Uterus (tissue), 2 donors: ENCODE results near the gene PLXNA3.

Source experiments
- POLR2A ChIP-seq, 2 donors: fragments of 450-650 bp; IDR thresholded peaks; one replicate each; pipeline ENCODE4 v1.6.1; 2016; ENCODE audit warnings: antibody characterized with exemption in 2 of 2, mild to moderate bottlenecking in 1 of 2, moderate library complexity in 1 of 2
- TF ChIP-seq, protein P1 (sequence below), 4 experiments: fragments of 200-600 bp in 2 of 4; fragments of 450-650 bp in 2 of 4; sonication (generic) in 2 of 4; IDR thresholded peaks; one replicate each; pipeline ENCODE4 v1.5.1; 2016 to 2019; ENCODE audit warnings: antibody characterized with exemption in 4 of 4, mild to moderate bottlenecking in 2 of 4, moderate library complexity in 1 of 4

DNA sequence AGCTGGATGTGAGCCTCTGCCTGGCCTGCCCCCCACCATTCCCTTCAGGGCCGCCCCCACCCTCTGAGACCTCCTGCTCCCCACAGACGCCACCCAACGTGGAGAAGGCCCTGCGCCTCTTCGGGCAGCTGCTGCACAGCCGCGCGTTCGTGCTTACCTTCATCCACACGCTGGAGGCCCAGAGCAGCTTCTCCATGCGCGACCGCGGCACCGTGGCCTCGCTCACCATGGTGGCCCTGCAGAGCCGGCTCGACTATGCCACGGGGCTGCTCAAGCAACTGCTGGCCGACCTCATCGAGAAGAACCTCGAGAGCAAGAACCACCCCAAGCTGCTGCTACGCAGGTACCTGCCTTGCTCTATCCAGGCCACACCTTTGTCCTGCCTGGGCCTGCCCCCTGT is 10.1 kb downstream of the PLXNA3 start:
- TF ChIP-seq, protein P1, sequence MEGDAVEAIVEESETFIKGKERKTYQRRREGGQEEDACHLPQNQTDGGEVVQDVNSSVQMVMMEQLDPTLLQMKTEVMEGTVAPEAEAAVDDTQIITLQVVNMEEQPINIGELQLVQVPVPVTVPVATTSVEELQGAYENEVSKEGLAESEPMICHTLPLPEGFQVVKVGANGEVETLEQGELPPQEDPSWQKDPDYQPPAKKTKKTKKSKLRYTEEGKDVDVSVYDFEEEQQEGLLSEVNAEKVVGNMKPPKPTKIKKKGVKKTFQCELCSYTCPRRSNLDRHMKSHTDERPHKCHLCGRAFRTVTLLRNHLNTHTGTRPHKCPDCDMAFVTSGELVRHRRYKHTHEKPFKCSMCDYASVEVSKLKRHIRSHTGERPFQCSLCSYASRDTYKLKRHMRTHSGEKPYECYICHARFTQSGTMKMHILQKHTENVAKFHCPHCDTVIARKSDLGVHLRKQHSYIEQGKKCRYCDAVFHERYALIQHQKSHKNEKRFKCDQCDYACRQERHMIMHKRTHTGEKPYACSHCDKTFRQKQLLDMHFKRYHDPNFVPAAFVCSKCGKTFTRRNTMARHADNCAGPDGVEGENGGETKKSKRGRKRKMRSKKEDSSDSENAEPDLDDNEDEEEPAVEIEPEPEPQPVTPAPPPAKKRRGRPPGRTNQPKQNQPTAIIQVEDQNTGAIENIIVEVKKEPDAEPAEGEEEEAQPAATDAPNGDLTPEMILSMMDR (IDR thresholded peaks at IDR 0.05), result no peak
- TF ChIP-seq POLR2A (IDR thresholded peaks at IDR 0.05), result no peak
